GM11168 (cell line): Measurements from ENCODE around the gene ITPRID2.

ENCODE experiments used
- in situ Hi-C: fragments of 300-500 bp; cut with MboI; formaldehyde crosslinking; loops from one replicate; pipeline ENCODE4 v1.12.0; 2022; ENCODE audit warnings: low sequenced_read_pairs; ENCODE audit not compliant: unreplicated experiment

Gene ITPRID2

GRCh38 chr2:181955866-181956265 lies 64.3 kb downstream of the ITPRID2 start:
- in situ Hi-C loops = loop anchor here (25.0 kb wide), 1 partner anchor 194 kb away; no protein-coding TSS in a partner anchor

- in situ Hi-C loops = loop anchor here (25.0 kb wide), 1 partner anchor 195 kb away; no protein-coding TSS in a partner anchor
Observed at GRCh38 chr2:181957668-181958067, 66.1 kb downstream of the ITPRID2 start.

- in situ Hi-C loops = loop anchor here (25.0 kb wide), 1 partner anchor 196 kb away; no protein-coding TSS in a partner anchor
Observed at GRCh38 chr2:181958726-181959125, 67.2 kb downstream of the ITPRID2 start.

GRCh38 chr2:181959508-181959907 lies 68.0 kb downstream of the ITPRID2 start:
- in situ Hi-C loops = loop anchor here (25.0 kb wide), 1 partner anchor 197 kb away; no protein-coding TSS in a partner anchor

GRCh38 chr2:181961167-181961566 lies 69.6 kb downstream of the ITPRID2 start:
- in situ Hi-C loops = loop anchor here (5.0 to 25.0 kb wide), 2 partner anchors 111 to 199 kb away; no protein-coding TSS in a partner anchor

GRCh38 chr2:181962142-181962541 lies 70.6 kb downstream of the ITPRID2 start:
- in situ Hi-C loops = loop anchor here (5.0 to 25.0 kb wide), 2 partner anchors 110 to 200 kb away; no protein-coding TSS in a partner anchor

GRCh38 chr2:181970160-181970794 lies 78.7 kb downstream of the ITPRID2 start:
- in situ Hi-C loops = loop anchor here (25.0 kb wide), 1 partner anchor 208 kb away; no protein-coding TSS in a partner anchor

GRCh38 chr2:181971032-181971431 lies 79.5 kb downstream of the ITPRID2 start:
- in situ Hi-C loops = loop anchor here (25.0 kb wide), 1 partner anchor 209 kb away; no protein-coding TSS in a partner anchor

GRCh38 chr2:181972431-181973170 lies 81.1 kb downstream of the ITPRID2 start:
- in situ Hi-C loops = loop anchor here (25.0 kb wide), 1 partner anchor 210 kb away; no protein-coding TSS in a partner anchor

- in situ Hi-C loops = loop anchor here (25.0 kb wide), 1 partner anchor 211 kb away; no protein-coding TSS in a partner anchor
Observed at GRCh38 chr2:181973171-181973783, 81.7 kb downstream of the ITPRID2 start.

GRCh38 chr2:181977661-181978350 lies 86.3 kb downstream of the ITPRID2 start:
- in situ Hi-C loops = no loop called here

- in situ Hi-C loops = no loop called here
Observed at GRCh38 chr2:181978351-181979150, 87.0 kb downstream of the ITPRID2 start.
